HepG2 (cell line): Measurements from ENCODE around the gene DDX54. TPM values are rescaled to one million over a fixed set of nuclear protein-coding genes. Genes with fewer than 3 reads are reported as not detected.

ENCODE experiments used
- ATAC-seq: fragments of 200-7000 bp; cut with Tn5 transposase; 3 replicates; pipeline ENCODE4 v1.9.1; 2020; ENCODE audit warnings: mild to moderate bottlenecking, moderate library complexity
- BruUV-seq: library from RNA; stranded (reverse); fragments of 400-500 nt; replicated peaks from 2 replicates; lab custom pipeline; 2021; lab: Mats Ljungman, UMichigan
- CTCF ChIA-PET: fragments of 300-600 bp; formaldehyde crosslinking; extraction: SDS; loops from one replicate; lab custom pipeline; 2021; ENCODE audit warnings: low total read pairs, inconsistent platforms, low intra/inter-chr PET ratio; lab: Yijun Ruan, JAX
- POLR2A ChIA-PET: fragments of 350-600 bp; sonication (Branson Sonifier 250); formaldehyde crosslinking; loops from one replicate; lab custom pipeline; 2020; ENCODE audit warnings: antibody characterized with exemption, inconsistent platforms; lab: Yijun Ruan, JAX
- DNase-seq: peaks from one replicate; pipeline ENCODE4 v3.0.0-alpha.2; 2015; ENCODE audit warnings: low spot score
- FAIRE-seq: peaks from 3 replicates; lab custom pipeline; 2011; peaks lifted over from hg19 to GRCh38; lab: Jason Lieb, UNC
- H2AFZ ChIP-seq: one replicate; pipeline ENCODE4 v1.6.1; 2011; ENCODE audit warnings: low read length, inconsistent platforms
- H3K27ac ChIP-seq: fragments of 300-600 bp; 3 replicates; pipeline ENCODE4 v1.8.0; 2011; ENCODE audit warnings: mixed run types, mild to moderate bottlenecking, mixed read lengths, low read length, inconsistent platforms; ENCODE audit not compliant: insufficient read depth; ENCODE audit errors: extremely low read length
- H3K27me3 ChIP-seq, 2 experiments: fragments of 200-600 bp in 1 of 2; 2 replicates in 1 of 2; 3 replicates in 1 of 2; pipeline versions ENCODE4 v1.6.0 to v1.8.0; 2011; ENCODE audit warnings: low read length in 2 of 2, mild to moderate bottlenecking in 2 of 2, moderate library complexity in 2 of 2, inconsistent platforms in 1 of 2; ENCODE audit not compliant: insufficient read depth in 2 of 2, control insufficient read depth in 1 of 2
- H3K36me3 ChIP-seq, 2 experiments: fragments of 200-600 bp in 1 of 2; replicated peaks in 1 of 2; 2 replicates in 1 of 2; 3 replicates in 1 of 2; pipeline versions ENCODE4 v1.5.1 to v1.8.0; 2011; ENCODE audit warnings: low read length in 2 of 2, inconsistent platforms in 1 of 2; ENCODE audit not compliant: insufficient read depth in 2 of 2, control insufficient read depth in 1 of 2
- H3K4me1 ChIP-seq: 2 replicates; pipeline ENCODE4 v1.5.1; 2012; ENCODE audit warnings: low read length, inconsistent platforms; ENCODE audit not compliant: insufficient read depth
- H3K4me2 ChIP-seq: 2 replicates; pipeline ENCODE4 v1.6.0; 2011; ENCODE audit warnings: low read depth, low read length, inconsistent platforms
- H3K4me3 ChIP-seq, 3 experiments: fragments of 200-600 bp in 1 of 3; sonication (generic), shearing (Covaris generic) in 1 of 3; replicated peaks in 1 of 3; 2 replicates each; pipeline ENCODE4 v1.5.1; 2011 to 2016; ENCODE audit warnings: low read length in 3 of 3, inconsistent platforms in 2 of 3, low read depth in 2 of 3, mild to moderate bottlenecking in 2 of 3, control low read depth in 1 of 3, mixed read lengths in 1 of 3; ENCODE audit not compliant: insufficient read depth in 1 of 3
- H3K79me2 ChIP-seq: one replicate; pipeline ENCODE4 v1.6.1; 2011; ENCODE audit warnings: low read length, inconsistent platforms; ENCODE audit not compliant: insufficient read depth
- H3K9ac ChIP-seq: 2 replicates; pipeline ENCODE4 v1.6.0; 2011; ENCODE audit warnings: mild to moderate bottlenecking, low read depth, low read length, inconsistent platforms; ENCODE audit not compliant: insufficient read depth
- H3K9me3 ChIP-seq: 2 replicates; pipeline ENCODE4 v1.5.1; 2012; ENCODE audit warnings: mild to moderate bottlenecking, low read length
- H4K20me1 ChIP-seq: 2 replicates; pipeline ENCODE4 v1.6.0; 2011; ENCODE audit warnings: inconsistent platforms, mild to moderate bottlenecking, low read length, moderate library complexity; ENCODE audit not compliant: insufficient read depth
- ATM ChIP-seq: fragments of 450-650 bp; IDR thresholded peaks from 2 replicates; pipeline ENCODE4 v1.7.1; 2017; ENCODE audit warnings: mild to moderate bottlenecking, borderline replicate concordance
- GLI4 ChIP-seq: sonication (generic); formaldehyde crosslinking; IDR thresholded peaks from 2 replicates; pipeline ENCODE4 v1.5.1; 2020; ENCODE audit warnings: missing genetic modification reagents, mild to moderate bottlenecking, moderate library complexity, borderline replicate concordance
- HCFC1 ChIP-seq: fragments of 150-350 bp; IDR thresholded peaks from 2 replicates; pipeline ENCODE4 v1.6.1; 2014; ENCODE audit warnings: low read depth, low read length
- HMG20A ChIP-seq: IDR thresholded peaks from 2 replicates; pipeline ENCODE4 v1.6.1; 2016; ENCODE audit warnings: borderline replicate concordance
- IRF2 ChIP-seq: IDR thresholded peaks from 2 replicates; pipeline ENCODE4 v1.6.1; 2018; ENCODE audit warnings: missing genetic modification reagents, missing compliant biosample characterization
- NCOA5 ChIP-seq: sonication (generic); formaldehyde crosslinking; IDR thresholded peaks from 2 replicates; pipeline ENCODE4 v1.4.0; 2020; ENCODE audit warnings: missing genetic modification reagents
- NFAT5 ChIP-seq: sonication (generic); formaldehyde crosslinking; IDR thresholded peaks from 2 replicates; pipeline ENCODE4 v1.4.0; 2020; ENCODE audit warnings: missing genetic modification reagents
- POLR2AphosphoS2 ChIP-seq: IDR thresholded peaks from 2 replicates; pipeline ENCODE4 v1.6.1; 2011; ENCODE audit warnings: low read depth, low read length, improper control_type of control experiment
- RORA ChIP-seq: sonication (generic); formaldehyde crosslinking; IDR thresholded peaks from 2 replicates; pipeline ENCODE4 v1.5.0; 2020; ENCODE audit warnings: mild to moderate bottlenecking, missing genetic modification reagents, moderate library complexity
- STAG1 ChIP-seq: sonication (generic); formaldehyde crosslinking; IDR thresholded peaks from 2 replicates; pipeline ENCODE4 v1.4.0; 2020; ENCODE audit warnings: missing genetic modification reagents
- TOE1 ChIP-seq: sonication (generic); formaldehyde crosslinking; IDR thresholded peaks from 2 replicates; pipeline ENCODE4 v1.4.0; 2020; ENCODE audit warnings: mild to moderate bottlenecking, missing genetic modification reagents
- ZMYM2 ChIP-seq: sonication (generic); formaldehyde crosslinking; IDR thresholded peaks from 2 replicates; pipeline ENCODE4 v1.8.0; 2022; ENCODE audit warnings: mild to moderate bottlenecking, missing genetic modification reagents
- ZNF256 ChIP-seq: sonication (generic); formaldehyde crosslinking; conservative IDR thresholded peaks from 2 replicates; pipeline ENCODE4 v1.4.0; 2020; ENCODE audit warnings: missing genetic modification reagents
- ZNF292 ChIP-seq: sonication (generic); formaldehyde crosslinking; IDR thresholded peaks from 2 replicates; pipeline ENCODE4 v1.8.1; 2022; ENCODE audit warnings: mild to moderate bottlenecking, low read depth, missing genetic modification reagents, borderline replicate concordance
- ZNF3 ChIP-seq: IDR thresholded peaks from 2 replicates; pipeline ENCODE4 v1.7.0; 2017; ENCODE audit warnings: inconsistent platforms
- ZNF543 ChIP-seq: sonication (generic); formaldehyde crosslinking; IDR thresholded peaks from 2 replicates; pipeline ENCODE4 v1.4.0; 2020; ENCODE audit warnings: mild to moderate bottlenecking, missing genetic modification reagents
- ZNF572 ChIP-seq: sonication (generic); formaldehyde crosslinking; IDR thresholded peaks from 2 replicates; pipeline ENCODE4 v1.5.1; 2020; ENCODE audit warnings: mild to moderate bottlenecking, missing genetic modification reagents
- ZNF615 ChIP-seq: sonication (generic); formaldehyde crosslinking; IDR thresholded peaks from 2 replicates; pipeline ENCODE4 v1.5.0; 2020; ENCODE audit warnings: mild to moderate bottlenecking, missing genetic modification reagents, borderline replicate concordance
- ZSCAN30 ChIP-seq: sonication (generic); formaldehyde crosslinking; IDR thresholded peaks from 2 replicates; pipeline ENCODE4 v1.5.0; 2020; ENCODE audit warnings: mild to moderate bottlenecking, missing genetic modification reagents
- WGBS: methylation state at CpG from one replicate; pipeline ENCODE4 v1.1.6; 2017; ENCODE audit warnings: low lambda C conversion rate; 5-methylcytosine and 5-hydroxymethylcytosine counted together
- in situ Hi-C: cut with HindIII; loops from 2 replicates; pipeline ENCODE4 v1.10.0; 2017; ENCODE audit warnings: low pct_unique_long_range_greater_than_20kb; ENCODE audit not compliant: extremely low pct_ligation_motif_present
- intact Hi-C: fragments of 100-400 bp; cut with micrococcal nuclease; formaldehyde crosslinking; loops from one replicate; pipeline ENCODE4 v1.10.0; 2022; ENCODE audit not compliant: unreplicated experiment
- polyA plus RNA-seq, 8 experiments: library from polyadenylated mRNA; depleted of rRNA in 3 of 8; stranded (reverse) in 7 of 8; unstranded in 1 of 8; fragments of >200 nt; fragmentation: Illumina TruSeq in 4 of 8; extraction: Trizol in 4 of 8; gene quantifications; 2 replicates each; pipeline versions ENCODE4 v1.2.1 to v1.2.3, GENCODE V29; 2011 to 2016; ENCODE audit warnings: low read depth in 4 of 8, missing spikeins in 1 of 8, mixed read lengths in 1 of 8; ENCODE audit not compliant: insufficient read depth in 1 of 8
- total RNA-seq, 5 experiments: library from RNA; depleted of rRNA; stranded (reverse); fragments of >200 nt; fragmentation: Illumina TruSeq; extraction: Trizol; gene quantifications; 2 replicates each; pipeline ENCODE4 v1.2.3, GENCODE V29; 2016; ENCODE audit warnings: low read depth in 1 of 5

Gene DDX54
- total and polyA plus RNA-seq, 2 of the 13 experiments (the other 11 are each of a cell fraction or from before 2014, with no cell fraction given): 59.7 to 61.1 TPM

GRCh38 chr12:113171543-113171942 lies 13.7 kb downstream of the DDX54 start:
- no peak overlapping the region for H3K9ac ChIP-seq
- DNase-seq (no peak), FAIRE-seq (no peak), ATAC-seq (no peak)
- intact Hi-C loops: no loop called here
- H4K20me1 ChIP-seq: peaks cover 4% of the 10 kb centered on the region; the same call in 1 of the 2 replicates
- ChIA-PET POLR2A (no interaction called here), CTCF (no interaction called here)
- 99% methylated on average over 9 of the region's 9 CpGs for WGBS
- no peak overlapping the region for H3K27ac ChIP-seq
- H3K9me3 ChIP-seq: no peaks in the 10 kb centered on the region
- no TSS peak for BruUV-seq
- H3K27me3 ChIP-seq: no peaks in the 10 kb centered on the region
- H3K36me3 ChIP-seq: peaks cover 43 to 75% of the 10 kb centered on the region in 2 experiments
- no peak overlapping the region for H3K4me2 ChIP-seq
- H3K4me3 ChIP-seq: no peak overlapping the region
- no peaks in the 10 kb centered on the region for H3K79me2 ChIP-seq
- no peak for TF ChIP-seq ZNF292 (CRISPR knock-in tag)
- TF ChIP-seq NCOA5 (CRISPR knock-in tag): no peak
- TF ChIP-seq RORA (CRISPR knock-in tag): no peak
- no peak for TF ChIP-seq HMG20A
- no peak for TF ChIP-seq HCFC1
- TF ChIP-seq ZNF615 (CRISPR knock-in tag): no peak
- TF ChIP-seq ZNF572 (CRISPR knock-in tag): no peak
- no peak for TF ChIP-seq ZNF256 (CRISPR knock-in tag)
- TF ChIP-seq POLR2AphosphoS2: no peak
- TF ChIP-seq ZSCAN30 (CRISPR knock-in tag): no peak
- TF ChIP-seq ZMYM2 (CRISPR knock-in tag): no peak
- TF ChIP-seq NFAT5 (CRISPR knock-in tag): no peak
- TF ChIP-seq TOE1: no peak
- no peak for TF ChIP-seq STAG1
- no peak for TF ChIP-seq ZNF543 (CRISPR knock-in tag)
- TF ChIP-seq ZNF3 (CRISPR knock-in tag): no peak
- no peak for TF ChIP-seq ATM
- TF ChIP-seq GLI4 (CRISPR knock-in tag): no peak
- no peak for TF ChIP-seq IRF2 (CRISPR knock-in tag)
- in situ Hi-C loops: no loop called here
- no peak overlapping the region for H2AFZ ChIP-seq
- no peaks in the 10 kb centered on the region for H3K4me1 ChIP-seq
